OCI-M2 (cell line): Measurements from ENCODE around the gene SEMA3F.

Source experiments
- DNase-seq: peaks from one replicate; lab custom pipeline; 2025; ENCODE audit not compliant: unreplicated experiment; lab: John Stamatoyannopoulos, UW

Gene SEMA3F

DNA sequence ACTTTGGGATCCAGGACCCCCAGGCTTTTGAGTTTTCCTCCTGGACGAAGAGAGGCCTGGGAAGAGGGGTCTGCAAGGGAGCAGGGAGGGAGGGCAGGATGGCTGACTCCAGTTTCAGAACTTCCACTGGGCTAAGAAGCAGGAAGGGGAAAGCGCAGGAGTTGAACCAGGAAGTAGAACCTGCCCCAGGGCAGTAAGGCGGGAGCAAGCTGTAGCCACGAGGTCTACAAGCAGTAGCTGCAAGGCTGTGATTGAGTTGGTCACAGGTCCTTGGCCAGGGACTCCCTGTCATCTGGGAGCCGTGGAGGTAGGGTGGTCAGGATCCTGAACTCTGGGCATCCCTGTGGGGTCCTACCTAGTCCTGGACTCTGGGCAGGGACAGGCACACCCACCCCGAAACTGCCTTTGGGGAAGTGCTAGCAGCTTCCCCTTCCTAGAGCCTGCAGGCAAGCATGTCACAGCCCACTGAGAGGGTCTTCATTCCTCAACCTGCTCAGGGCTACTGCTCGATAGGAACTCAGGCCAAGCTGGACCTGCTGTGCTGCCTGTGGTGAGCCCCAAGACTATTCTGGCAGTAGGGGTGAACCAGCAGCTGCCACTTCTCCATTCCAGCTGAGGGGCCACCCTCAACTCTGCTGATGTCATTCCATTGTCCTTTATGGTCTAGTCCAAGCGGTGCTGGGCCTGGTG lies 75.1 kb downstream of the SEMA3F start:
- DNase-seq = no peak

DNA sequence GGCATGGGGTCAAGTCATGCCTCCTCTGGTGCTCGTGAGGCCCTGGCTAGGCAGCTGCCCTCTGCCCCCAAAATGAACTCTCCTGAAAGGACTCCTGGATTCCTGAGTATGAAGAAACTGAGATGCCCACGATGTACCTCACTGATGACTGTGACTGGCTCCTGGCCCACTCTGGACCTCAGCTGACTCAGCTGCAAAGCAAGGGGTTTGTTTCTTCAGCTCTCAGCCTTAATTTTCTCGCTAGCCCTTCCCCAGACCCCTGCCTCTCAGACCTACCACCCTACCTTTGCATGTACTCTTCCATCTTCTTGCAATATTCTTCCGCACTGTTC lies 75.6 kb downstream of the SEMA3F start:
- DNase-seq = no peak

DNA sequence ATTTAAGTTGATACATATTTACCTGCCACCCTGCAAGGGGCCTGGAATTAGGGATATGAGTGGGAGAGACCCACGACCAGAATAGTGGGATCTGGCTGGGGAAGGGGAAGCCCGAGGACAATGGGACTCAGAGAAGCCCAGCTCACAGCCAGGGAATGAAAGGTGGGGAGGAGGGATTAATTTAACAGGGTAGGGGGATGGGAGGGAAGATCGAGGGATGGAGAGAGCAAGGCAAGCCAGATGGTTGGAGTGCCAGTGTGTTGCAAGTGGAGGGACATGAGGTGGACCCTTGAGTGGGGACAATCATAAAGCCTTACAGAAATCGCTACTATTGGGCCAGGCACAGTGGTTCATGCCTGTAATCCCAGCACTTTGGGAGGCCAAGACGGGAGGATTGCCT lies 76.5 kb downstream of the SEMA3F start:
- DNase-seq = no peak

DNA sequence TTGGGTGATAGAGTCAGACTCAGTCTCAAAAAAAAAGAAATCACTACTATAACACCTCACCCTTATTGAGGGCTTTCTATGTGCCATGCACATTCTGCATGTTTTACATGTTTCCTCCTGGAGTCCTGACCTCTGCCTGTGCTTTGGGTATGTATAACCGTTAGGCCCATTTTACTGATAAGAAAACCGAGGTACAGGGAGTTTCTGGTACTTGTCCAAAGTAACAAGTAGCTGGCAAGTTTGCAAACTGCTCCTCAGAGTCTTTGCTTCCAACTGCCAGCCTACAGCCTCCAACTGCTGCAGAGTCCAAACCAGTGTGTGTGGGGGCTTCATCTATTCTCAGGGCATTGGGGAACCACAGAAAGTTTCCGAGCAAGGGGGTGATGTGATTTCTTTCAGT lies 77.2 kb downstream of the SEMA3F start:
- DNase-seq = no peak

DNA sequence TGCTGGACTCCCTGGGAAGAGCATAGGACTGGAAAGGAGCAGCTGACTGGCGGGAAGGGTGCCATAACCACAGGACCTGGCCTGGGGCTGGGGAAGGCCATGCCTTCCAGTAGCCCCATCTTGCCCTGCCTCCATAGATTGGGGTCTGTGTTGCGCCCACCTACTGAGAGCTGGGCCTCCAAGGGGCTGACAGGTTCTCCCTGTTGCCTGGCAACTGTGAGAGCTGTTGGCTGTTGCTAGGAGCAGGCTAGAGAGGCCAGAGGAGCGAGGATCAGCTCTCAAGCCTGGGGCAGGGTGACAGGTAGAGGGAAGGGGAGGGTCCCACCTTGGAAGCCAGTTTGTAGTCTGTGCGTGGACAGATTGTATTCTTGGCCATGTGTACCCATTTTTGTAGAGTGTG lies 78.1 kb downstream of the SEMA3F start:
- no peak for DNase-seq

DNA sequence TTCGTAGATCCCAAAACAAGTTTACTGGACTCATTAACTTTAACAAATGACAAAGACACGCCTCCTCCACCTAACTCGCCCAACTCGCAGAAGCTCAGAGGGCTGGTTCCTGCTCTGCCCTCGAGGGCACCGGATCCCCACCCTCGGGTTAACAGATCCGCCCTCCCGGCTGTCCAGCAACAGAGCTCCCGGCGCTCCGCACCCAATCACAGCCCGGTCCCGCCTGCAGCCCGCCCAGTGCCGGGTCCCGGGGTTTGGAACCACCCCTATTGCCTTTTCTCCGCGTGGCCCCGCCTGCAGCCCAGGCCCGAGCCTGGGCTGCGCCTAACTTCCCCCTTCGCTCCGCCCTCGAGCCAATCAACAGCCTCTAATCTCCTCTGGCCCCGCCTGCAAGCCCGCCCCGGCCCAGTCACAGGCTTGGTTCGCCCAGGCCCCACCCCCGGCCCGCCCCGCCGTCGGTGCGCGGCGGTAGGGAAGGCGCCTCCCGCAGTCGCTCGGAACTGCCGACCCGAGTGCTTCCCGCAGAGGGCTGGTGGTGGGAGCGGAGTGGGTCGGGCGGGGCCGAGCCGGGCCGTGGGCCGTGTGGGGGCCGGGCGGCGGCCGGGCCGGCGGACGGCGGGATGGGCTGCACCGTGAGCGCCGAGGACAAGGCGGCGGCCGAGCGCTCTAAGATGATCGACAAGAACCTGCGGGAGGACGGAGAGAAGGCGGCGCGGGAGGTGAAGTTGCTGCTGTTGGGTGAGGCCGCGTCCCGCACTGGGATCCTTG lies 80.8 kb downstream of the SEMA3F start, which contains the start of gene GNAI2:
TSS of gene GNAI2 (plus strand) at position 489 of the 768 bp plus-strand sequence. CDS start at position 621, 132 bp downstream.
- peak; percentile 80 for DNase-seq

DNA sequence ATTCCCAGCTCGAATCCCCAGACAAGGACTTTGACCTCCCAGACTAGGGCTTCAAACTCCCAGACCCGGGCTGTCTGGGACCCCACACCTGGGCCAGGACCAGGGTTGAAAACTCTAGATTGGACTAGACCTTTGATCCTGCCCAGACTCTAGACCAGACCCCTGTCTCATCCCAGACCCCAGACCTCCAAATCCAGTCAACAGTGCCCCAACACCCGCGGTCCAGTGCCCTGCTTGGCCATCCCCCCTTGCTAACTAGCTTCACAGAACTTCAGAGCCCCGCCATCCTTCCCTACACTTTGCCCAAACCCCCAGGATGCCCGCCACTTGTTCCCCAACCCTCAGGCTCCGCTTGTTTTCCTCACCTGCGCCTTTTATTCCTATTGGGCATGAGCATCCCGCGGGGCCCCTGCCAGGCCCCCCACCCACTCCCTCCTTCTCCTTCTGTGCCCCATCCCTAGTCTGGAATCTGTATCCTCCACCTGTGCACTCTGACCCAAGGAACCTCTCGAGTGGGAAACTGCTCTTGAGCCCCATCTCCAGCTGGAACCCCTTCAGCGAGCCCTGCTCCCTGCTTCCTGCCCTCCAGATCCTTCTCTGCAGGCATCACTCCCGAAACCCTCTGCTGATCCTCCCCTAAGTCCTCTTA lies 81.5 kb downstream of the SEMA3F start:
- no peak for DNase-seq

DNA sequence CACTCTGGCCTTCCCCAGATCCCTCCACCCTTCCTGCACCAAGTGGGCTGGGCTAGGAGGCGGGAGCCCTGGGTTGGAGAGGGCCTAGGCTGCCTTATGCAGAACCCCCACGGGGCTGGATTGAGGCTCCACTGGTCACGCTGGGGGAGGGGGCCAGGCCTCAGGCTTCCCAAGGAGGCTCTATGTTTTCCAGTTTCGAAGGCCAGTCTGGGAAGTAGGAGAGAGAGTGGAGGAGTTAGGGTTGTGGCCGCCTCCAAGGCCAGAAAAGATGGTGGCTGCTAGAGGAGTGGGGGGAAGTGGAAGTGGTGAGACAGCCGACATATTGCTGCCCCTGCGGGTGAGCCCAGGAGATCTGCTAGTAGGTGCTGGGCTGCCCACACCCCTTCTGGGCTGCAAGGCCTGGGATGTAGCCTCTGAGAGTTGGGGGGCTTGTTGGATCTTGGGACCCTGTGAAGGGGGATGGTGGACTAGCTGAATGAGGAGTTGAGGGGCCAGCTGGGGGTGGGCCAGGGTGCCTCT lies 82.1 kb downstream of the SEMA3F start:
- no peak for DNase-seq

DNA sequence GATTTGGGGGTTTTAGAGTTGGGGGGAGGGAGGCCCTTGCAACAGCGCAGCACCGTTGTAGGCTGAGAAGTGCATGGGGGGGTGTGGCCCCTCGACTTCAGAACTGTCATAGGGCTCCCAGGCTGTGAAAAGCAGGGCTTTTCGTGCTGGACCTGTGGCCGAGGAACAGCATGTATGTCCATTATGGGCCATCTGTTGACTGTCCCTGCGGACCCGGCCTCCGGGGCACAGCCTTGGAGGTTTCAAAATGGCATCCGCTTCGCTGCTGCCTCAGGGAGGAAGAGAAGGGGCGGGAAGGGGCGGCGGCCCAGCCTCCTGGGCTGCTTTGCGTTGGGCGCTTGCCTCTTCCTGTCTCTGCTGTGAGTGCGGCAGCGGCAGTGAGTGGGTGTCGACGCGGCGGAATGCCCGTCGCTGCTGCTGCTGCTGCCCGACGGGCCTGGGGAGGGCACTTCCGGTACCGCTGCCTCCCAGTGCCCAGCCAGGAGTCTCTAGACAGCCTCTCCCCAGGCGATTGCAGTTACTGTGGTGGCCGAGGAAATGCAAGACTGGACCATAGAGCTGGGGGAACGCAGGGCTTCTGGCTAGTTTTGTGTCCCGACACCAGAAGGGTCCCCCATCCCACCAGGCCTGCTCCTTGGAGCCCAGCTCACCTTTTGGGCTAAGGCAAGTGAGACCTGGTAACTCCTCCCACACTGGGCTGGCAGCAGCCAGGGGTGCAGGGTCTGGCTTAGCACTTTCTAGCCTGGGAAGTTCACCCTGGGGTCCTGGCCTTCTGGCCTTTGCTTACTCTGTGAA lies 82.8 kb downstream of the SEMA3F start:
- no peak for DNase-seq

DNA sequence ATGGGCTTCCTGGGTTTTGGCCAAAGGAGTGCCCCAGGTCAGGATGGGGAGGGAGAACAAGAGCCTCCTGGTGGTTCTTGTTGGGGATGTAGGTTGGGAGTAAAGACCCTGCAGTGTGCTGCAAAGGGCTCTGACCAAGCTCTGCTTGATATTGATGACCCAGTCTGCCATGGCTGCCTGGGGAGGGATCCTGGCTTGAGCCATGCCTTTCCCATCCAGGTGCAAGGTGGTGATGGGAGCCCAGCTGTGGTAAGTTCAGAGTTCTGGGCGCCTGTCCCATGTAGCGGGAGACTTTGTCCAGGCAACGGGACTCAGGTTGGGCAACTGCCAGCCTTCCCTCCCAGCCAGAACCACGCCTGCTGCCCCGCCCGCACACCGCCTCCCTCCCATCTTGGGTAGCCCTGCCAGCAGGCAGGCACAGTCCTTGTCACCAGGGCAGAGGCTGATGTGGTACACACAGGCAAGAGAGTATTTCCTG lies 83.5 kb downstream of the SEMA3F start:
- no peak for DNase-seq
